ENCODE data around the gene ELL2. TPM values are rescaled to one million over a fixed set of nuclear protein-coding genes. Genes with fewer than 3 reads are reported as not detected.

The ELL2 gene
- total and polyA plus RNA-seq, 2 of the 13 experiments (the other 11 are each of a cell fraction or from before 2014, with no cell fraction given) = 78.9 to 97.1 TPM

DNA sequence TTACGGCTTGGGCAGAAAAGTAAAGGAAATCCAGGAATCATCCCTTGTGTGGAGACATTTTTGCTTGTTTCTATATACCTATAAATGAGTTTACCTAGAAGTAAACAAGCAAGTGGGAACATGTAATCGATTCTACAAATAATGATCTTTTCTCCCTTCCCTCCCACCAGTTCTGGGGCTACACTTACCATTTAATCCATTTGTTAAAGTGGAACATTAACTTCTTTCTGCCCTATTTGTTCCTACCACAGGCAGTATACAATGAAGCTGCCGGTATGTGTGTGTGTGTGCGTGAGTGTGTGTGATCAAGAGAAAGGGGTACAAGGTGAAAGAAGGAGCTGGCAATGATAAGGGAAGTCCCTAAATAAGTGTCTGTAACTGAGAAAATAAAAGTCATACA is 26.4 kb upstream of the ELL2 start (continued):
- TF ChIP-seq ZNF484 (CRISPR knock-in tag; IDR thresholded peaks at IDR 0.05; ENCODE audit: borderline replicate concordance, low read depth) (no peak), SP5 (CRISPR knock-in tag; IDR thresholded peaks at IDR 0.05; ENCODE audit: borderline replicate concordance, low read depth) (peak; percentile 77), NBN (conservative IDR thresholded peaks at IDR 0.05) (no peak), SMARCE1 (IDR thresholded peaks at IDR 0.05; ENCODE audit: borderline replicate concordance) (no peak), KDM1A (CRISPR knock-in tag; IDR thresholded peaks at IDR 0.05) (no peak), IRF2 (CRISPR knock-in tag; IDR thresholded peaks at IDR 0.05) (no peak), ZNF841 (CRISPR knock-in tag; IDR thresholded peaks at IDR 0.05; ENCODE audit: borderline replicate concordance) (no peak), SIX4 (CRISPR knock-in tag; IDR thresholded peaks at IDR 0.05) (no peak), SP1 (IDR thresholded peaks at IDR 0.05) (no peak), SP1 (CRISPR knock-in tag; IDR thresholded peaks at IDR 0.05) (no peak), ESRRA (CRISPR knock-in tag; IDR thresholded peaks at IDR 0.05; ENCODE audit: low read depth) (no peak), ZEB1 (IDR thresholded peaks at IDR 0.05; ENCODE audit: insufficient replicate concordance, low read depth) (no peak), ZNF432 (CRISPR knock-in tag; IDR thresholded peaks at IDR 0.05; ENCODE audit: borderline replicate concordance) (no peak), U2AF1 (optimal IDR thresholded peaks at IDR 0.05; ENCODE audit: low read depth, low read length) (no peak)
- TF ChIP-seq, protein P1, sequence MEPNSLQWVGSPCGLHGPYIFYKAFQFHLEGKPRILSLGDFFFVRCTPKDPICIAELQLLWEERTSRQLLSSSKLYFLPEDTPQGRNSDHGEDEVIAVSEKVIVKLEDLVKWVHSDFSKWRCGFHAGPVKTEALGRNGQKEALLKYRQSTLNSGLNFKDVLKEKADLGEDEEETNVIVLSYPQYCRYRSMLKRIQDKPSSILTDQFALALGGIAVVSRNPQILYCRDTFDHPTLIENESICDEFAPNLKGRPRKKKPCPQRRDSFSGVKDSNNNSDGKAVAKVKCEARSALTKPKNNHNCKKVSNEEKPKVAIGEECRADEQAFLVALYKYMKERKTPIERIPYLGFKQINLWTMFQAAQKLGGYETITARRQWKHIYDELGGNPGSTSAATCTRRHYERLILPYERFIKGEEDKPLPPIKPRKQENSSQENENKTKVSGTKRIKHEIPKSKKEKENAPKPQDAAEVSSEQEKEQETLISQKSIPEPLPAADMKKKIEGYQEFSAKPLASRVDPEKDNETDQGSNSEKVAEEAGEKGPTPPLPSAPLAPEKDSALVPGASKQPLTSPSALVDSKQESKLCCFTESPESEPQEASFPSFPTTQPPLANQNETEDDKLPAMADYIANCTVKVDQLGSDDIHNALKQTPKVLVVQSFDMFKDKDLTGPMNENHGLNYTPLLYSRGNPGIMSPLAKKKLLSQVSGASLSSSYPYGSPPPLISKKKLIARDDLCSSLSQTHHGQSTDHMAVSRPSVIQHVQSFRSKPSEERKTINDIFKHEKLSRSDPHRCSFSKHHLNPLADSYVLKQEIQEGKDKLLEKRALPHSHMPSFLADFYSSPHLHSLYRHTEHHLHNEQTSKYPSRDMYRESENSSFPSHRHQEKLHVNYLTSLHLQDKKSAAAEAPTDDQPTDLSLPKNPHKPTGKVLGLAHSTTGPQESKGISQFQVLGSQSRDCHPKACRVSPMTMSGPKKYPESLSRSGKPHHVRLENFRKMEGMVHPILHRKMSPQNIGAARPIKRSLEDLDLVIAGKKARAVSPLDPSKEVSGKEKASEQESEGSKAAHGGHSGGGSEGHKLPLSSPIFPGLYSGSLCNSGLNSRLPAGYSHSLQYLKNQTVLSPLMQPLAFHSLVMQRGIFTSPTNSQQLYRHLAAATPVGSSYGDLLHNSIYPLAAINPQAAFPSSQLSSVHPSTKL (CRISPR knock-in tag; IDR thresholded peaks at IDR 0.05) = peak; percentile 76
- TF ChIP-seq, protein P2, sequence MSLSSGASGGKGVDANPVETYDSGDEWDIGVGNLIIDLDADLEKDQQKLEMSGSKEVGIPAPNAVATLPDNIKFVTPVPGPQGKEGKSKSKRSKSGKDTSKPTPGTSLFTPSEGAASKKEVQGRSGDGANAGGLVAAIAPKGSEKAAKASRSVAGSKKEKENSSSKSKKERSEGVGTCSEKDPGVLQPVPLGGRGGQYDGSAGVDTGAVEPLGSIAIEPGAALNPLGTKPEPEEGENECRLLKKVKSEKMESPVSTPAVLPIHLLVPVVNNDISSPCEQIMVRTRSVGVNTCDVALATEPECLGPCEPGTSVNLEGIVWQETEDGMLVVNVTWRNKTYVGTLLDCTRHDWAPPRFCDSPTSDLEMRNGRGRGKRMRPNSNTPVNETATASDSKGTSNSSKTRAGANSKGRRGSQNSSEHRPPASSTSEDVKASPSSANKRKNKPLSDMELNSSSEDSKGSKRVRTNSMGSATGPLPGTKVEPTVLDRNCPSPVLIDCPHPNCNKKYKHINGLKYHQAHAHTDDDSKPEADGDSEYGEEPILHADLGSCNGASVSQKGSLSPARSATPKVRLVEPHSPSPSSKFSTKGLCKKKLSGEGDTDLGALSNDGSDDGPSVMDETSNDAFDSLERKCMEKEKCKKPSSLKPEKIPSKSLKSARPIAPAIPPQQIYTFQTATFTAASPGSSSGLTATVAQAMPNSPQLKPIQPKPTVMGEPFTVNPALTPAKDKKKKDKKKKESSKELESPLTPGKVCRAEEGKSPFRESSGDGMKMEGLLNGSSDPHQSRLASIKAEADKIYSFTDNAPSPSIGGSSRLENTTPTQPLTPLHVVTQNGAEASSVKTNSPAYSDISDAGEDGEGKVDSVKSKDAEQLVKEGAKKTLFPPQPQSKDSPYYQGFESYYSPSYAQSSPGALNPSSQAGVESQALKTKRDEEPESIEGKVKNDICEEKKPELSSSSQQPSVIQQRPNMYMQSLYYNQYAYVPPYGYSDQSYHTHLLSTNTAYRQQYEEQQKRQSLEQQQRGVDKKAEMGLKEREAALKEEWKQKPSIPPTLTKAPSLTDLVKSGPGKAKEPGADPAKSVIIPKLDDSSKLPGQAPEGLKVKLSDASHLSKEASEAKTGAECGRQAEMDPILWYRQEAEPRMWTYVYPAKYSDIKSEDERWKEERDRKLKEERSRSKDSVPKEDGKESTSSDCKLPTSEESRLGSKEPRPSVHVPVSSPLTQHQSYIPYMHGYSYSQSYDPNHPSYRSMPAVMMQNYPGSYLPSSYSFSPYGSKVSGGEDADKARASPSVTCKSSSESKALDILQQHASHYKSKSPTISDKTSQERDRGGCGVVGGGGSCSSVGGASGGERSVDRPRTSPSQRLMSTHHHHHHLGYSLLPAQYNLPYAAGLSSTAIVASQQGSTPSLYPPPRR (CRISPR knock-in tag; IDR thresholded peaks at IDR 0.05; ENCODE audit: borderline replicate concordance) = peak; percentile 87
- TF ChIP-seq, protein P3, sequence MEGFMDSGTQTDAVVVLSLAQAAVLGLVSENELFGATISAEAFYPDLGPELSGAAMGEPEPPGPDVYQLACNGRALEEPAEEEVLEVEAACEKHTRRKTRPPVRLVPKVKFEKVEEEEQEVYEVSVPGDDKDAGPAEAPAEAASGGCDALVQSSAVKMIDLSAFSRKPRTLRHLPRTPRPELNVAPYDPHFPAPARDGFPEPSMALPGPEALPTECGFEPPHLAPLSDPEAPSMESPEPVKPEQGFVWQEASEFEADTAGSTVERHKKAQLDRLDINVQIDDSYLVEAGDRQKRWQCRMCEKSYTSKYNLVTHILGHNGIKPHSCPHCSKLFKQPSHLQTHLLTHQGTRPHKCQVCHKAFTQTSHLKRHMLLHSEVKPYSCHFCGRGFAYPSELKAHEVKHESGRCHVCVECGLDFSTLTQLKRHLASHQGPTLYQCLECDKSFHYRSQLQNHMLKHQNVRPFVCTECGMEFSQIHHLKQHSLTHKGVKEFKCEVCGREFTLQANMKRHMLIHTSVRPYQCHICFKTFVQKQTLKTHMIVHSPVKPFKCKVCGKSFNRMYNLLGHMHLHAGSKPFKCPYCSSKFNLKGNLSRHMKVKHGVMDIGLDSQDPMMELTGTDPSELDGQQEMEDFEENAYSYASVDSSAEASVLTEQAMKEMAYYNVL (CRISPR knock-in tag; IDR thresholded peaks at IDR 0.05; ENCODE audit: borderline replicate concordance) = peak; percentile 61; the same call in 1 of the 2 replicates
- TF ChIP-seq, protein P4, sequence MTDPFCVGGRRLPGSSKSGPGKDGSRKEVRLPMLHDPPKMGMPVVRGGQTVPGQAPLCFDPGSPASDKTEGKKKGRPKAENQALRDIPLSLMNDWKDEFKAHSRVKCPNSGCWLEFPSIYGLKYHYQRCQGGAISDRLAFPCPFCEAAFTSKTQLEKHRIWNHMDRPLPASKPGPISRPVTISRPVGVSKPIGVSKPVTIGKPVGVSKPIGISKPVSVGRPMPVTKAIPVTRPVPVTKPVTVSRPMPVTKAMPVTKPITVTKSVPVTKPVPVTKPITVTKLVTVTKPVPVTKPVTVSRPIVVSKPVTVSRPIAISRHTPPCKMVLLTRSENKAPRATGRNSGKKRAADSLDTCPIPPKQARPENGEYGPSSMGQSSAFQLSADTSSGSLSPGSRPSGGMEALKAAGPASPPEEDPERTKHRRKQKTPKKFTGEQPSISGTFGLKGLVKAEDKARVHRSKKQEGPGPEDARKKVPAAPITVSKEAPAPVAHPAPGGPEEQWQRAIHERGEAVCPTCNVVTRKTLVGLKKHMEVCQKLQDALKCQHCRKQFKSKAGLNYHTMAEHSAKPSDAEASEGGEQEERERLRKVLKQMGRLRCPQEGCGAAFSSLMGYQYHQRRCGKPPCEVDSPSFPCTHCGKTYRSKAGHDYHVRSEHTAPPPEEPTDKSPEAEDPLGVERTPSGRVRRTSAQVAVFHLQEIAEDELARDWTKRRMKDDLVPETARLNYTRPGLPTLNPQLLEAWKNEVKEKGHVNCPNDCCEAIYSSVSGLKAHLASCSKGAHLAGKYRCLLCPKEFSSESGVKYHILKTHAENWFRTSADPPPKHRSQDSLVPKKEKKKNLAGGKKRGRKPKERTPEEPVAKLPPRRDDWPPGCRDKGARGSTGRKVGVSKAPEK (CRISPR knock-in tag; IDR thresholded peaks at IDR 0.05; ENCODE audit: borderline replicate concordance) = no peak

All from HepG2 (cell line).